Endothelial cell of hepatic sinusoid (primary cell): ENCODE data around the gene SPRY1.

Experiments used
- in situ Hi-C: cut with HindIII; loops from 2 replicates; pipeline ENCODE4 v1.10.0; 2017; ENCODE audit warnings: low sequenced_read_pairs

The SPRY1 gene

DNA sequence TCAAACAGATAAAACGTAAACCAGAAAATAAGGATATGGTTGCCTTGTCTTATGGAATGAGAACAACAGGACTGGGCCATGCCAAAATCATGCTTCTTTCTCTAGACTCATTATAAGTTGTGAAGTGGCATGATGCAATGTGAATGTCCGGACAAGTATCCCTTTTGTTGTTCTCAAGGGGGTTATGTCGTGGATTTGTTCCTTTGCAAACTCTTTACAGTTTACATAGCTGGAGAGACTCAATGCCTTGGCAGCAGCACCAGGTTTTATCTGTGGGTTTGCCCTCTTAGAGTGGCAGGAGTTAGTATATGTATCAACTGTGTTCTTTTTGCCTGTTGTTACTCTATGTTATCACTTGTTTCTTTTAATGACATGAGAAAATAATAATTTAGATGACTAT, 41.4 kb downstream of the SPRY1 start:
- in situ Hi-C loops = no loop called here

DNA sequence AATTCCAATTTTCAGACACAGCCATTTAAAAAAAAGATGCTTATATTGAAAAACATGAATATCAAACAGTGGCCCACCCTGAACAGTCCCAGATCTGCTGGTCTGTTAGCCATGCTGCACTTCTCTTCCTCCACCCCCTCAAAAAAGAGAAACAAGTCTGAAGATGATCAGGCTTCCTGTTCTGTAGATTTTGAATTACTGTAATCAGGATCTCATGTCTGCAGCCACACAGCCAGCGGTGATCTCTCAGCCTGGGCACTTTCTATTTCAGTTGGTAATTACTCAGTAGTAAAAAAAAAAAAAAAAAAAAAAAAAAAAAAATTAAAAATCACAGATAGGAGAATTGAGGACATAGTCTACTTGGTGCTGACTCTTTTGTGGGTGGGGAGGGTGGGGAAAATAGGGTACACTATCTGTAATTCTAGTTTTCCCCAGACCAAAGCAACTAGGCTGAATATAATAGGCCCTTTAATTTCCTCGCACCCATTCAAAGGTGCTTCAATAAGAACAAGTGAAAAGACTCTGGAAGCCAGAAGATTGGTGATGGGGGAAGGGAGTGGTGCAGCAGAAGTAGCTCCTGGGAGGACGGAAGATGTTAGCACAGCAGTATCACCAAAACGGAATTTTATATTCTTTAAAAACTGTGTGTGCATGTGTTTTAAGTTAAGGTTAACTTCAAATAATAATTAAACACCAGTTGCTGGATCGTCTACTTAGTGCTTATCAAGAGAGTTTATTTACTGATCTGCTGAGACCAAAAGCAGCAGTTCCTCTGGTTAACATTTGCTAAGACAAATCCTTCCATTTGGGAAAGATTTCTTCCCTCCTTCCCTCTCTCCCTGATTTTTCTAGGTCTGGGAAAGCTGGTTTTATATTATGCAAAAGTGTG, 47.0 kb downstream of the SPRY1 start:
- in situ Hi-C loops = no loop called here

DNA sequence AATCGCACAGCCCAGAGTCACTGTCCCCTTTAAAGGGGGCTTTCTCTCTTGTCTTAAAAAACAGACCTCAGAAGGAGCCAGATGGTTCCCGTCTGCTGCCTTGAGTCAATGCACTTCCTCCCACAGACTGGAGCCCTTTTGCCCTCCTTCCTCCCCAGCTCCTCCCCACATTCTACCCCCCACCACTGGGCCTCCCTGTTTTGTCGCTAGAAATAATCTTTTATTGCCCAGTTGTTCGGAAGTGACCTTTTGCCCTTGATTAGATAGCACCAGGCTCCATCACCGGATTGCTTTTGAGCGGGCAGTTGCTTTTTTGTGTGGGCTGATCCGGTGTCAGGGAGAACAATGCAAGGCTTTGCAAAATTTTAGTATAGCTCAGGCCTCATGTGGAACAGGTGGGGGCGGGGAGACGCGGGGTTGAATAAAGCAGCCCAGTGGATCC, 47.7 kb downstream of the SPRY1 start:
- in situ Hi-C loops = no loop called here

DNA sequence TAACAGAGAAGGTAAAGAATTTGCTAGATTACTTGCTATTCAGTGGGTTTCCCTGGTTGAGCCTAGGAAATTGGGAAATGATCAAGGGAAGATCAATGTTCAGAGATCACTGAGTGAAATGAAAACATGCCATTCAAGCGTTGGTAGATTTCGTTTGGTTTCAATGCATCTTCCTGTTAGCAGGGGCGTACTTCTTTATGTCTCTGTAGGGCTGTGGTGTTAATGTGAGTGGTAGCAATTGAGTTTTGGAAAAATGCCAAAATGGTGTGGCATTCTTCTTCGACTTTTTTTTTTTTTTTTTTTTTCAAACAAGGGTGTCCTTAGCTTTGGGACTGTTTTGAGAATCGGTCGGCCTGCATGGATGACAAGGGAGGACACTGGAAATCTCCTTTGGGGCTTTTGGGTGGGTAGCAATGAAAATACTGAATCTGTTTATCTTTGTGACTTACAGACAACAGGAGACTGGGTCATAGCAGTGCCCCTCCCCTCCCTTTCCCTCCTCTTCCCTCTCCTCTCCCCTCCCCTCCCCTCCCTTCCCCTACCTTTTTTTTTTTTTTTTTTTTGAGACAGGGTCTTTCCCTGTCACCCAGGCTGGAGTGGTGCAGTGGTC, 50.4 kb downstream of the SPRY1 start:
- in situ Hi-C loops = no loop called here

DNA sequence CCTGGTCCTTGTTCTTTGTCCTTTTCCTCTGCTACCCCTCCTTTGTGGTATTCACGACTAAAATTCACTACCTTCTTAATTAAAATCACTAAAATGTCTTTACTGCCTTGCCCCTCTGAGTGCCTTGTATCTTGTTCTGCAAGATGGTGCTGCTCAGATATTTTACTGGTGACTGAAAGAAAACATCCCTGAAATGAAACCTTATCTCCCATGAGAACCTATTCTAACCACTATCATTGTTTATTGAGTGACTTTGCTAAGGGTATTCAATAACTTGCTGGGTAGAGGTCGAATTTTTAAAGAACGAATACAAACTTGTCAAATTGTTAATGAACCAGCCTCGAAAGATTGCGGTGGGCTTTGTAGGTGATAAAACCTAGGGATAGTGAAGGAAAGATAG, 52.8 kb downstream of the SPRY1 start:
- in situ Hi-C loops = no loop called here

DNA sequence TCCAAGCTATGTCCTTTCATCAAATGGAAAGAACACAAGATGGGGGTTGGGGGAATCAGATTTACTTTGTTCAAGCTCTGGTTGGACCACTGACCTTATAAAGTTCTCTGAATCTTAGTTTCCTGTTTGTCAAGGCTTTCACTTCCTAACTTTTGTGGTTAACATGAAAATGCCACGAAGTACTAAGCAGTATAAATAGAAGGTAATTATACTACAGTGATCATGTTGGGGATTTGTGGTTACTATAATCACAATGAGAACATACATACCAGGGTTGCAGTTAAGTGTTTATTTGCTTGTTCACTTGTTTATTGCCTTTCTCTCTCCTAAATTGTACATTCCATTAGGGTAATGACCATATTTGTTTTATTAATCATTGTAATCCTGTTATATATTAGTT, 53.2 kb downstream of the SPRY1 start:
- in situ Hi-C loops = no loop called here

DNA sequence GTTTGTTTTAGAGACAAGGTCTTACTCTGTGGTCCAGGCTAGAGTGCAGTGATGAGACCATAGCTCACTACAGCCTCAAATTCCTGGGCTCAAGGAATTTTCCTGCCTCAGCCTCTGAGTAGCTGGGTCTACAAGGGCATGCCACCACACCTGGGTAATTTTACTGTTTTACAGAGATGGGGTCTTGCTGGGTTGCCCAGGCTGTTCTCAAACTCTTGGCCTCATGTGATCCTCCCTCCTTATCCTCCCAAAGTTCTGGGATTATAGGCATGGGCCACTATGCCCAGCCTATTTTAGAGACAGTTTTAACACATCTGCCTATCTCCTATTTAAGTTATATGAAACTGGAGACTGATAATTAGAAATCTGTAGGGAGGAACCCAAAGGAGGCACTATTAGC, 53.8 kb downstream of the SPRY1 start:
- in situ Hi-C loops = no loop called here

DNA sequence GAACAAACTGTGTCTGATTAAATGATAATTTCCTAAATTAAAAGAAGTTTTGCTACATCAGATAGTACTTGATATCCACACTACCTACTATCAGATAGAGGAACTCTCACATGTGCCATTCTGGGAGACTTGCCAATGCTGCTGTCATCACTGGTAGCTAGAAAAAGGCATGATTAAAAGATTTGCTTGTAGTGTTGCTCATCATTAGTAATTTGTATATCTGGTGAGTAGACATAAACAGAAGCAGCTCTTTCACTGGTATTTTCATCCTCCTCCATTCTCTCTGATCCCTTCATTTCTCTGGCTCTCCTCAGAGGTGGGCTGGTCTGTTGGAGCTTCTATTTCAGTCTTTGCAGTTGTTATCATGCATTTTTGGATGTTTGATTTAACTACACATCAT, 56.0 kb downstream of the SPRY1 start:
- in situ Hi-C loops = no loop called here

DNA sequence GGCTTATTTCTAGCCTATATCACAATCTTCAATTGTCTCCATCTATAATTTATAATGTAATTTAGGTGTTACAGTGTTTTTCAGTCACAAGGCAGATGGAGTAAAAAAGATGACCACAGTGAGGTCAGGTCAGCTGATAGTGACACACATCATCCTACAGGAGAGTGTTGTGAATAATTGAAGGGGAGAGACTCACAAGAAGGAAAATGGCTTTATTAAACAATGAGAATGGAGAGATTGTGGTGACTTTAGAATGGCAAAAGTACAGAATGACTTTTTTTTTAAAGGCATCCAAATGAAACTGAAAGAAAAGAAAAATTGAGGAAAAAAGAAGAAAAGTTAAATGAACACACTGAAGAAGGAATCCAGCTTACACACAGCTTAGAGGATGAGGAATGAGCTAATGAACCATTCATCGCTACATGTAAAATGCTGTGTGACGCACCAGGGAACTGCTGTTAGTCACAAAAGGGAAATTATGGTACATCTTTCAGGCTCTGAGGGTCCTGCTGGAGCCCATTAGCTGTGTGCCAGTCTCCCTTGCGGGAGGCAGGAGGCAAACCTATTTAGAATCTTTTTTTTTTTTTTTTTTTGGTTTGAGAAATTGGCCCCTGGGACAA, 56.6 kb downstream of the SPRY1 start:
- in situ Hi-C loops = no loop called here
